NCI-H146 treated with DMSO at 0.1 percent for 48 hours (cell line): ENCODE data around the gene RANBP9.

Source experiments
- DNase-seq: peaks from one replicate; lab custom pipeline; 2025; ENCODE audit not compliant: unreplicated experiment; lab: John Stamatoyannopoulos, UW

Gene RANBP9

GRCh38 chr6:13711324-13711732 lies 307 bp downstream of the RANBP9 start:
- DNase-seq = peak; percentile 56

DNA sequence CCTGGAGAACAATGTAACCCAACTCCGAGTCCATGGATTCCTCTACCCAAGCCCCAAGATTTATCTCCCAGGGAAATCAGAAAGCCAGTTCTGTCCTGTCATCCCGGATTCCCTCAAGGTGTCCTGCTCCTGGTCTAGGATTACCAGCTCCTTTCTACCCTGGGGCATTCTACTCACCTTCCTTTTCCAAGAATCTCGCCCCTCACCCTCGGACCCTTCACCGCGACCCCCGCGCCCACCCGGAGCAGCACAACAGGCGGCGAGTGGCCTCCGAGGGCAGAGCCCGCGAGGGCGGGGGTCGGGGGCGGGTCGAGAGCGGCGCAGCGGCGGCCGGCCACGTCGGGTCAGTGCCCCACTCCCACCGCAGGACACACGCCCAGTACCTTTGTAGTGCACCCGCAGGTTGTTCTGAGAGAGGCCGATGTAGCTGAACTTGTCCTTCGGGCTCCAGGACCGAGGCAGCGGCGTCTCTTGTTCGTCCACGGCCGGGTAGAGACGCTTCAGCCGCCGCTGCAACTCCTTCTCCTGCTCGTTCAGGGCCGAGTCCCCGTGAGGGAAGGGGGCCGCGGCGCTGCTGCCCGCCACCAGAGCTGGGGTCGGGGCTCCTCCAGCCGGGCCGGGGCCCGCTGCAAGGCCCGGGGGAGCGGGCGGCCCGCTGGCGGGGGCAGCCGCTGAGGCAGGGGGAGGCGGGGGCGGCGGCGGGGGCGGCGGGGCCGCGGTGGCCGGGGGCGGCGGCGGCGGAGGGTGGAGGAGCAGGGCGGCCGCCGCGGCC lies 897 bp downstream of the RANBP9 start:
- DNase-seq = peak; percentile 26

GRCh38 chr6:13709689-13710551 lies 1.7 kb downstream of the RANBP9 start:
- no peak for DNase-seq

- no peak for DNase-seq
These were observed 2.9 kb downstream of the RANBP9 start for GRCh38 chr6:13708736-13709135.

DNA sequence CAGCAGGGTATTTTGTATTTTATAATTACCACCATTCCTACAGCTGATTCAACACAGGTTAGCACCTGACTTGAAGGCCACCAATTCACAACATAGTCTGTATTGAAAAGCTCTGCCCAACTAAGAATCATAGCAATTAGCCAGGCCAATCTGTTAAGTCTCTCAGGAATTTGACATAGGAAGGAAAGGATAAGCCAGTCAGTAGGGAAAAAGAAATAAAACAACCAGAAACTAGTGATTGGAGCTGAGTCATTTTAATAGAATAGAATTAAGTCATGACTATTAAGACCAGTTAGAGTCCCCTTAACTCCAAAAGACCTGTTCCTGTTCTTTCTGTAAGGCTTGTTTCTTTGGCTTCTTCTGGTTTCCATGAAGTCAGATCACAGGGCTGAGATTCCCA lies 8.1 kb downstream of the RANBP9 start:
- no peak for DNase-seq

- DNase-seq = no peak
These were observed 8.8 kb downstream of the RANBP9 start for GRCh38 chr6:13702809-13703302.

DNA sequence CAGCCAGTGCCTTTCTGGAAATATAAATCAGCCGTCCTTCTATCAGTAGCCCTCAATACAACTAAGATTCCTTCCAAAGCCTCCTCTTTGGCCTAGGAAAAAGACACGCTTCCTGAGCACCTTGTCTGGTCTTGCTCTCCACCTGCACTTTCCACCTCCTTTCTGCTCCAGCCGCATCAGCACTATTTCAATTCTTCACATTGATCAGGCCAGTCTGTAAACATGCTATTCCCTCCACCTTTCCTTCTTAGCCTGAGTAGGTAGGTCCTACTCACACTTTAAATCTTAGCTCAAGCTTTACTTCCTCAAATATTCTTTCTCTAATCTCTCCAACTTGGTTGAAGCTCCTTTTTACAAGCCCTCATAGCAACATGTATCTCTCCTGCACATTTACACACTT lies 11.4 kb downstream of the RANBP9 start:
- no peak for DNase-seq

GRCh38 chr6:13698715-13699114 lies 12.9 kb downstream of the RANBP9 start:
- DNase-seq = no peak

- DNase-seq = no peak
These were observed 13.8 kb downstream of the RANBP9 start for GRCh38 chr6:13697857-13698256.

- no peak for DNase-seq
These were observed 15.4 kb downstream of the RANBP9 start for GRCh38 chr6:13696226-13696625.

DNA sequence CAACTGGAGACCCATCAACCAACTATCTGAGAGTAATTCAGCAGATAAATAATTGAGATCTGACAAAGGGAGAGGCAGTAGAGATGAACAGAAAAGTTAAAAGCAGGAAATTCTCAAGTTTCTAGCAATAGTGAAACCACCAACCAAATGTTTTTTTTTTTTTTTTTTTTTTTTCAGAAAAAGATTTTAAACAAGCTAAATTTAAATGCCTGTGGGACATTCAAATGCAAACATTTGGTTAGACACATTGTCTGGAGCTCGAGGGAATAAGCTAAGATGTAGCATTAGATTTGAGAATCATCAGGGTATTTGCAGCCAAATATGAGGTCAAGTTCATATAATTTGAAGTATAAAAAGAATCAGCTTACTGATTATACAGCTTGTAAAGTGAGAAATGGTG lies 16.4 kb downstream of the RANBP9 start:
- no peak for DNase-seq

- DNase-seq = no peak
These were observed 17.1 kb downstream of the RANBP9 start for GRCh38 chr6:13694562-13694961.

GRCh38 chr6:13689511-13690256 lies 22.0 kb downstream of the RANBP9 start:
- DNase-seq = no peak

DNA sequence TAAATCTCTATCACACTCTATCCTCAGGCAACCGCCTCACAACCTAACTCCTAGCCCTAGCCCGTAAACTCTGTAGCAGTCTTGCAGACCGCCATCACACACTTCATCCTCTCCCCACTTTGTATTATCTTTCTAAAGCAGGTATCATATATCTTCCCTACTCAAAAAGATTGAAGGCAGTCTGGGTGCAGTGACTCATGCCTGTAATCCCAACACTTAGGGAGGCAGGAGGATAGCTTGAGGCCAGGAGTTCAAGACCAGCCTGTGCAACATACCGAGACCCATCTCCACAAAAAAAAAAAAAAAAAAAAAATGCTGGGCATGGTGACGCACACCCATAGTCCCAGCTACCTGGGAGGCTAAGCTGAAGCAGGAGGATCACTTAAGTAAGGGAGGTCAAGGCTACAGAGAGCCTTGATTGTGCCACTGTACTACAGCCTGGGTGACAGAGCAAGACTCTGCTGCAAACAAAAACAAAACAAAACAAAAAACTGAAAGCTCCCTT lies 22.9 kb downstream of the RANBP9 start:
- no peak for DNase-seq

- no peak for DNase-seq
These were observed 23.7 kb downstream of the RANBP9 start for GRCh38 chr6:13687917-13688351.

GRCh38 chr6:13684855-13685254 lies 26.8 kb downstream of the RANBP9 start:
- no peak for DNase-seq

DNA sequence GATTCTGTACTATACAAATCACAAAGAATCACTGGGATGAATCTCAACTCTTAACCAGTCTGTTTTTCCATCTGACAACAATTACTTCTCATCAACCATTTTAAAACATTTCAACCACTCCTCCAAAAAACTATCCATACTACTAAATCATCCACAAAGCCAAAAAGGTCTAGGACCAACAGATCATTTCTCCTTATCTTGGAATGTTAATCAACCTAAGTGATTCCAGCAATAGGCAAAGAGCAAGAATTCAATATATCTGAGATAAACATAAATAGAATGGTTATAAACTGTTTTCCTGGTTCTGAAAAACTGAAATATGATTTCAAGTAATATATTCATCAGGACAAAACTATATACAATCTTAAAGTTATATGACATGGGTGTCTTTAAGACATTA lies 28.6 kb downstream of the RANBP9 start:
- DNase-seq = no peak

DNA sequence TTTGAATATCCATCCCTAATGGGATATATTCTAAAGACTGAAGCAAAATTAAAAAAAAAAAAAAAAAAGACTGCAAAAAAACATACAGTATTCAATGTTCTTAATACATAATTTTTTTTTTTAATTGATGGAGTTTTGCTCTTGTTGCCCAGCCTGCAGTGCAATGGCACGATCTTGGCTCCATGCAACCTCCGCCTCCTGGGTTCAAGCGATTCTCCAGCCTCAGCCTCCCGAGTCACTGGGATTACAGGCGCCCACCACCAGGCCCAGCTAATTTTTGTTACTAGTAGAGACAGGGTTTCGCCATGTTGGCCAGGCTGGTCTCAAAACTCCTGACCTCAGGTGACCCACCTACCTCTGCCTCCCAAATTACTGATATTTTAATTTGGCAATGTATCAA lies 29.3 kb downstream of the RANBP9 start:
- no peak for DNase-seq

DNA sequence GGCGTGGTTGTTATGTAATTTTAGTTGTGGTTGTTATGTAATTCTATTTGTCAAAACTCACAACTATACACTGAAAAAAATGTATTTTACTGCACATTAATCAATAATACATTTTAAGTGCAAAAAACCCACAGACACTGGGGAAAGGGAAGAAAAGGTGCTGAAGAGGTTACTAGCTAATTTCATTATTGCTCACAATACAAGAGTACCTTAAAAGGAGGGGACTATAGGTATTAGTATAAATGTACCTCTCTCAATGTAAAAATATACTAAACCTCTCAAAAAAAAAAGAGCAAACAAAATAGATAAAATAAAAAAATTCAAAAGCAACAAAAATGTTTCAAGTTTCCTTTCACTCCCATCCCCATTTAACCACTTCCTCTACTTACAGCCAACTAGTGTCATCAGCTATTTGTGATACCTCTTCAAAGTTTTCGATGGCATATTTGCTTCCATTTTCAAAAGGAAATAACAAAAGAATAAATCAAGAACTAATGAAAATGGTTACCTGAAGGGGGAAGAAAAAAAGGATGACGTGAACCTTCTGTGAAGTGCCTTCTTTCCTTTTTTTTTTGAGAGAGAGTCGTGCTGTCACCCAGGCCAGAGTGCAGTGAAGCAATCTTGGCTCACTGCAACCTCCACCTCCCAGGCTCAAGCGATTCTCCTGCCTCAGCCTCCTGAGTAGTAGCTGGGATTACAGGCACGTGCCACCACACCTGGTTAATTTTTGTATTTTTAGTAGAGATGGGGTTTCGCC lies 30.2 kb downstream of the RANBP9 start:
- no peak for DNase-seq

GRCh38 chr6:13680448-13680968 lies 31.1 kb downstream of the RANBP9 start:
- no peak for DNase-seq
